ENCODE results near the gene PPP3CA.

- TF ChIP-seq CTCF (IDR thresholded peaks at IDR 0.05; ENCODE audit: low read length) (no peak), EZH2phosphoT487 (IDR thresholded peaks at IDR 0.05; ENCODE audit: low read length) (no peak), EZH2 (optimal IDR thresholded peaks at IDR 0.05; ENCODE audit: low read depth, low read length) (no peak)
These were observed 17.7 kb downstream of the PPP3CA start for GRCh38 chr4:101329592-101329991.

Measured in MM.1S (cell line).